ENCODE results near the gene YTHDC1.

The YTHDC1 gene

DNA sequence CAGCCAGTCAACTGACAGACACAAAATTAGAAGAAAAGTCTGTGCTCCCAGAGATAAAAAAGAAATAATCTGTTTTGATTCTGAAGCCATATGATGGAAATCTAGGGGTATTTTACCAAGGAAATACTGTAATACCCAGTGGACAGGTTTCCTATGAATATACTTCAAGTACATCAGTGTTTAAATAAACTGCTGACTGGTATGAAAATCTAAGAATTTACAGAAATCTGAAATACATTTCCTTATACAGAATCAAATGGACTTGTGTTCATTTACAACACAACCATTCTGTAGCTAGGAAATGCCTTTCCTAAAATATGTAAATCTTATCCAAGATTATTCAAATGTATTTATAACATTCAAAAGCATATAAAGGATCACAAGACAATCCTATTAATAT lies 13.4 kb downstream of the YTHDC1 start:
- DNase-seq (ENCODE audit: low read depth in 1 of 2, low spot score in 1 of 2) = no peak
- TF ChIP-seq GABPA (IDR thresholded peaks at IDR 0.05; ENCODE audit: low read depth) = no peak
- TF ChIP-seq REST (IDR thresholded peaks at IDR 0.05; ENCODE audit: insufficient replicate concordance, low read depth) = no peak
- TF ChIP-seq, protein P1, sequence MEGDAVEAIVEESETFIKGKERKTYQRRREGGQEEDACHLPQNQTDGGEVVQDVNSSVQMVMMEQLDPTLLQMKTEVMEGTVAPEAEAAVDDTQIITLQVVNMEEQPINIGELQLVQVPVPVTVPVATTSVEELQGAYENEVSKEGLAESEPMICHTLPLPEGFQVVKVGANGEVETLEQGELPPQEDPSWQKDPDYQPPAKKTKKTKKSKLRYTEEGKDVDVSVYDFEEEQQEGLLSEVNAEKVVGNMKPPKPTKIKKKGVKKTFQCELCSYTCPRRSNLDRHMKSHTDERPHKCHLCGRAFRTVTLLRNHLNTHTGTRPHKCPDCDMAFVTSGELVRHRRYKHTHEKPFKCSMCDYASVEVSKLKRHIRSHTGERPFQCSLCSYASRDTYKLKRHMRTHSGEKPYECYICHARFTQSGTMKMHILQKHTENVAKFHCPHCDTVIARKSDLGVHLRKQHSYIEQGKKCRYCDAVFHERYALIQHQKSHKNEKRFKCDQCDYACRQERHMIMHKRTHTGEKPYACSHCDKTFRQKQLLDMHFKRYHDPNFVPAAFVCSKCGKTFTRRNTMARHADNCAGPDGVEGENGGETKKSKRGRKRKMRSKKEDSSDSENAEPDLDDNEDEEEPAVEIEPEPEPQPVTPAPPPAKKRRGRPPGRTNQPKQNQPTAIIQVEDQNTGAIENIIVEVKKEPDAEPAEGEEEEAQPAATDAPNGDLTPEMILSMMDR (IDR thresholded peaks at IDR 0.05; ENCODE audit: insufficient read depth, low read length) = no peak
- TF ChIP-seq SPI1 (IDR thresholded peaks at IDR 0.05; ENCODE audit: borderline replicate concordance, low read depth) = no peak
- no peak for TF ChIP-seq POLR2AphosphoS5 (IDR thresholded peaks at IDR 0.05; ENCODE audit: low read depth)
- no peak overlapping the region for H3K4me3 ChIP-seq (replicated peaks; ENCODE audit: insufficient read depth, low read length)
- no peak overlapping the region for H3K27ac ChIP-seq (replicated peaks)
- no peaks in the 10 kb centered on the region for H3K27me3 ChIP-seq (ENCODE audit: insufficient read depth, poor library complexity, severe bottlenecking)

GRCh38 chr4:68326141-68326540 lies 23.7 kb downstream of the YTHDC1 start:
- Histone ChIP-seq H3K27ac (replicated peaks) (no peak overlapping the region), H3K27me3 (ENCODE audit: insufficient read depth, poor library complexity, severe bottlenecking) (no peaks in the 10 kb centered on the region), H3K4me3 (replicated peaks; ENCODE audit: insufficient read depth, low read length) (no peak overlapping the region)
- DNase-seq (ENCODE audit: low read depth in 1 of 2, low spot score in 1 of 2) = no peak
- TF ChIP-seq GABPA (IDR thresholded peaks at IDR 0.05; ENCODE audit: low read depth) (no peak), POLR2AphosphoS5 (IDR thresholded peaks at IDR 0.05; ENCODE audit: low read depth) (no peak), REST (IDR thresholded peaks at IDR 0.05; ENCODE audit: insufficient replicate concordance, low read depth) (no peak), SPI1 (IDR thresholded peaks at IDR 0.05; ENCODE audit: borderline replicate concordance, low read depth) (no peak)
- TF ChIP-seq, protein P1 (IDR thresholded peaks at IDR 0.05; ENCODE audit: insufficient read depth, low read length) = no peak

- no peak for TF ChIP-seq GABPA (IDR thresholded peaks at IDR 0.05; ENCODE audit: low read depth)
- no peak for TF ChIP-seq POLR2AphosphoS5 (IDR thresholded peaks at IDR 0.05; ENCODE audit: low read depth)
- TF ChIP-seq, protein P1 (IDR thresholded peaks at IDR 0.05; ENCODE audit: insufficient read depth, low read length) = no peak
- TF ChIP-seq REST (IDR thresholded peaks at IDR 0.05; ENCODE audit: insufficient replicate concordance, low read depth) = no peak
- Histone ChIP-seq H3K27ac (replicated peaks) (no peak overlapping the region), H3K4me3 (replicated peaks; ENCODE audit: insufficient read depth, low read length) (no peak overlapping the region)
These were observed 25.2 kb downstream of the YTHDC1 start for GRCh38 chr4:68324519-68325262.

More at GRCh38 chr4:68324519-68325262, 25.2 kb downstream of the YTHDC1 start:
- no peaks in the 10 kb centered on the region for H3K27me3 ChIP-seq (ENCODE audit: insufficient read depth, poor library complexity, severe bottlenecking)
- no peak for DNase-seq (ENCODE audit: low read depth in 1 of 2, low spot score in 1 of 2)
